ENCODE results near the gene CIDEB.

DNA sequence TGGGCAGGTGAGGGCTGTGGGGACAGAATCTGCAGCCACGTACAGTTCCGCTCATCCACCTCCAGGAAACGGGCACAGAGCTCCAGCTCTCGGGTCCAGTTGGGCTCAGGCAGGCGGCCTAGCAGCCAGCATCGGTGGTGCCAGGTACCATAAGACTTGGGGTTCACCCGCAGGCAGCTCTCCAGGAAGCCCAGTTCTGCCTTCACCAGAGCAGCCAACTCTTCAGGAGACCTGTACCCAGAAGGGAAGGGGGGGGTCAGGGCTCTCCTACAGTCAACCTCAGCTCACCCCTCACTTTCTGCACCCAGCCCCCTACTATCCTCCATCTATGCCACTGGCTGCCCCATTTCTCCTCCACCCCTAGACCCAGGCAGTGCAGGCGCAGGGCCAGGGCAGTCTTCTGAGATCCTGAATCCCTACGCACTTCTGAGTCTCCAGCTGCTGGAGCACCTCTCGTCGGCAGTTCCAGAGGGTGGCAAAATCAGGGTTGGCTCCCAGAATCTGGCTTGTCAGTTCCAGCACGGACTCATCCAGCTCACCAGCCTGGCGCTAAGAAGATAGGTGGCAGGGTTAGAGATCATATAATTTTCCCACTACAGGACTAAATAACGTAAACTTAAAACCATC, 37.8 kb downstream of the CIDEB start:
- TF ChIP-seq, protein P1, sequence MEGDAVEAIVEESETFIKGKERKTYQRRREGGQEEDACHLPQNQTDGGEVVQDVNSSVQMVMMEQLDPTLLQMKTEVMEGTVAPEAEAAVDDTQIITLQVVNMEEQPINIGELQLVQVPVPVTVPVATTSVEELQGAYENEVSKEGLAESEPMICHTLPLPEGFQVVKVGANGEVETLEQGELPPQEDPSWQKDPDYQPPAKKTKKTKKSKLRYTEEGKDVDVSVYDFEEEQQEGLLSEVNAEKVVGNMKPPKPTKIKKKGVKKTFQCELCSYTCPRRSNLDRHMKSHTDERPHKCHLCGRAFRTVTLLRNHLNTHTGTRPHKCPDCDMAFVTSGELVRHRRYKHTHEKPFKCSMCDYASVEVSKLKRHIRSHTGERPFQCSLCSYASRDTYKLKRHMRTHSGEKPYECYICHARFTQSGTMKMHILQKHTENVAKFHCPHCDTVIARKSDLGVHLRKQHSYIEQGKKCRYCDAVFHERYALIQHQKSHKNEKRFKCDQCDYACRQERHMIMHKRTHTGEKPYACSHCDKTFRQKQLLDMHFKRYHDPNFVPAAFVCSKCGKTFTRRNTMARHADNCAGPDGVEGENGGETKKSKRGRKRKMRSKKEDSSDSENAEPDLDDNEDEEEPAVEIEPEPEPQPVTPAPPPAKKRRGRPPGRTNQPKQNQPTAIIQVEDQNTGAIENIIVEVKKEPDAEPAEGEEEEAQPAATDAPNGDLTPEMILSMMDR (IDR thresholded peaks at IDR 0.05; ENCODE audit: insufficient read depth, low read length, poor library complexity, severe bottlenecking) = no peak
- no peak for TF ChIP-seq EZH2phosphoT487 (conservative IDR thresholded peaks at IDR 0.05; ENCODE audit: low read length)
